ENCODE measurements around the gene HS2ST1. TPM values are rescaled to one million over a fixed set of nuclear protein-coding genes. Genes with fewer than 3 reads are reported as not detected.
A peak's percentile ranks its signal among the peaks of the same experiment; 100 is the strongest.

The HS2ST1 gene
- total RNA-seq, 1 donor from 2014 or later, result 19.0 TPM

GRCh38 chr1:86914998-86915736, 732 bp downstream of the HS2ST1 start:
- peak overlapping the region; percentile 84 for H3K4me3 ChIP-seq
- H3K36me3 ChIP-seq, result peaks cover 2% of the 10 kb centered on the region
- DNase-seq (peak; percentile 67), ATAC-seq (peak; percentile 47 to 49)
- no peaks in the 10 kb centered on the region for H3K27me3 ChIP-seq (ENCODE audit: low read depth)
- peaks cover 35% of the 10 kb centered on the region for H3K4me1 ChIP-seq
- TF ChIP-seq, protein P1, sequence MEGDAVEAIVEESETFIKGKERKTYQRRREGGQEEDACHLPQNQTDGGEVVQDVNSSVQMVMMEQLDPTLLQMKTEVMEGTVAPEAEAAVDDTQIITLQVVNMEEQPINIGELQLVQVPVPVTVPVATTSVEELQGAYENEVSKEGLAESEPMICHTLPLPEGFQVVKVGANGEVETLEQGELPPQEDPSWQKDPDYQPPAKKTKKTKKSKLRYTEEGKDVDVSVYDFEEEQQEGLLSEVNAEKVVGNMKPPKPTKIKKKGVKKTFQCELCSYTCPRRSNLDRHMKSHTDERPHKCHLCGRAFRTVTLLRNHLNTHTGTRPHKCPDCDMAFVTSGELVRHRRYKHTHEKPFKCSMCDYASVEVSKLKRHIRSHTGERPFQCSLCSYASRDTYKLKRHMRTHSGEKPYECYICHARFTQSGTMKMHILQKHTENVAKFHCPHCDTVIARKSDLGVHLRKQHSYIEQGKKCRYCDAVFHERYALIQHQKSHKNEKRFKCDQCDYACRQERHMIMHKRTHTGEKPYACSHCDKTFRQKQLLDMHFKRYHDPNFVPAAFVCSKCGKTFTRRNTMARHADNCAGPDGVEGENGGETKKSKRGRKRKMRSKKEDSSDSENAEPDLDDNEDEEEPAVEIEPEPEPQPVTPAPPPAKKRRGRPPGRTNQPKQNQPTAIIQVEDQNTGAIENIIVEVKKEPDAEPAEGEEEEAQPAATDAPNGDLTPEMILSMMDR (IDR thresholded peaks at IDR 0.05), result no peak
- peak overlapping the region; percentile 82 for H3K27ac ChIP-seq
- no peaks in the 10 kb centered on the region for H3K9me3 ChIP-seq
- intact Hi-C loops (cut with DNase I), result no loop called here

GRCh38 chr1:86915737-86916235, 1.4 kb downstream of the HS2ST1 start:
- ATAC-seq (no peak), DNase-seq (no peak)
- H3K4me1 ChIP-seq, result peaks cover 32% of the 10 kb centered on the region
- intact Hi-C loops (cut with DNase I), result no loop called here
- peak overlapping the region; percentile 82 for H3K27ac ChIP-seq
- H3K36me3 ChIP-seq, result no peaks in the 10 kb centered on the region
- TF ChIP-seq, protein P1 (IDR thresholded peaks at IDR 0.05), result no peak
- H3K9me3 ChIP-seq, result no peaks in the 10 kb centered on the region
- peak overlapping the region; percentile 84 for H3K4me3 ChIP-seq
- no peaks in the 10 kb centered on the region for H3K27me3 ChIP-seq (ENCODE audit: low read depth)

DNA sequence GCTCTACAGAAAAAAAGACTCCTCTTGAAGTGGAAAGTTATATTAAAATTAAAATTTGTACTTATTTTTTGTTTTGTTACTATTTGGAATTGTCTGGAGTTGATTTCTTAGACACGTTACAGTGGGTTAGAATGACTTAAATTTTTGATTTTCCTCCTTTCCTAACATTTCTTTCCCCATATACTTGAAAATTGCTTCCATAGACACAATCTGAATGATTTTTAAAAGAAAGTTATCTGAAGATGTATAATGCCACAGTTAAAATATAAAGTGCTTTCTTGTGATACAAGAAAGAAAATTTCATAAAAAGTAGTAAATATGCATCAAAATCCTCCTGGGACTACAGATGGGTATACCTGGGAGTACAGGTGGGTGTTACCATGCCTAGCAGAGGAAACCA, 2.3 kb downstream of the HS2ST1 start:
- Histone ChIP-seq H3K4me1 (peaks cover 22% of the 10 kb centered on the region), H3K27ac (no peak overlapping the region), H3K4me3 (no peak overlapping the region), H3K36me3 (no peaks in the 10 kb centered on the region), H3K9me3 (no peaks in the 10 kb centered on the region), H3K27me3 (ENCODE audit: low read depth) (no peaks in the 10 kb centered on the region)
- ATAC-seq, result no peak
- intact Hi-C loops (cut with DNase I), result no loop called here
- TF ChIP-seq, protein P1 (IDR thresholded peaks at IDR 0.05), result no peak
- no peak for DNase-seq

DNA sequence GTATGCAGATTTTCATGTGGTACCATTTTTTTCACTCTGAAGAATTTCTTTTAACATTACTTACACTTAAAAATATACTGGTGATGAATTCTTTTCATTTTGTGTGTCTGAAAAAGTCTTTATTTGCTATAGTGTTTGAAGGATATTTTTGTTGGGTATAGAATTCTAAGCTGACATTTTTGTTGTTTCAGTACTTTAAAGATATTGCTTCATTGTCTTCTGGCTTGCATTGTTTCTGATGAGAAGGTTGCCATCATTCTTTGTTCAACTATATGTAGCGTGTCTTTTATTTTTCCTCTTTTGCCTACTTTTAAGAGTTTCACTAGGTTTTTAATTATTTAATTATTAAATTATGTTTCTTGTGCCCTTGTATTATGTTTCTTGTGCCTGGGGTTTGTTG, 8.0 kb downstream of the HS2ST1 start:
- ATAC-seq, result no peak
- no peak for DNase-seq
- Histone ChIP-seq H3K27ac (no peak overlapping the region), H3K4me1 (peaks cover 5% of the 10 kb centered on the region), H3K9me3 (peaks cover 5% of the 10 kb centered on the region), H3K27me3 (ENCODE audit: low read depth) (no peaks in the 10 kb centered on the region), H3K4me3 (no peak overlapping the region), H3K36me3 (no peaks in the 10 kb centered on the region)
- intact Hi-C loops (cut with DNase I), result no loop called here
- TF ChIP-seq, protein P1 (IDR thresholded peaks at IDR 0.05), result no peak

- Histone ChIP-seq H3K36me3 (no peaks in the 10 kb centered on the region), H3K27me3 (ENCODE audit: low read depth) (no peaks in the 10 kb centered on the region), H3K27ac (no peak overlapping the region), H3K4me1 (peaks cover 5% of the 10 kb centered on the region), H3K4me3 (no peak overlapping the region), H3K9me3 (peaks cover 5% of the 10 kb centered on the region)
- intact Hi-C loops (cut with DNase I), result no loop called here
- TF ChIP-seq, protein P1 (IDR thresholded peaks at IDR 0.05), result no peak
- ATAC-seq, result no peak
- no peak for DNase-seq
Observed at GRCh38 chr1:86924324-86924960, 10.0 kb downstream of the HS2ST1 start.
